GM23338 (cell line): ENCODE data around the gene ABL1. TPM values are rescaled to one million over a fixed set of nuclear protein-coding genes. Genes with fewer than 3 reads are reported as not detected.
A peak's percentile ranks its signal among the peaks of the same experiment; 100 is the strongest.

Source experiments
- ATAC-seq: fragments of 200-7000 bp; cut with Tn5 transposase; 3 replicates; pipeline ENCODE4 v1.9.1; 2020
- DNase-seq: peaks from one replicate; pipeline ENCODE4 v3.0.0-alpha.2; 2015; ENCODE audit warnings: low spot score
- H2AFZ ChIP-seq: fragments of 200-600 bp; sonication (generic); 2 replicates; pipeline ENCODE4 v1.8.0; 2016; ENCODE audit warnings: antibody characterized with exemption, mild to moderate bottlenecking, moderate library complexity
- H3F3A ChIP-seq: fragments of 200-600 bp; sonication (generic); replicated peaks from 2 replicates; pipeline ENCODE4 v1.8.0; 2017; ENCODE audit warnings: antibody characterized with exemption, mixed run types, low read depth
- H3K27ac ChIP-seq: fragments of 200-600 bp; sonication (generic); 2 replicates; pipeline ENCODE4 v1.6.1; 2016; ENCODE audit warnings: low read depth
- H3K27me3 ChIP-seq: fragments of 200-600 bp; sonication (generic); 2 replicates; pipeline ENCODE4 v1.8.0; 2016; ENCODE audit warnings: mild to moderate bottlenecking, mixed run types, moderate library complexity; ENCODE audit not compliant: insufficient read depth
- H3K36me3 ChIP-seq: fragments of 200-600 bp; sonication (generic); 2 replicates; pipeline ENCODE4 v1.8.0; 2016; ENCODE audit warnings: mild to moderate bottlenecking; ENCODE audit not compliant: insufficient read depth
- H3K4me1 ChIP-seq: fragments of 200-600 bp; sonication (generic); 2 replicates; pipeline ENCODE4 v1.8.0; 2016; ENCODE audit warnings: mild to moderate bottlenecking, moderate library complexity; ENCODE audit not compliant: insufficient read depth
- H3K4me2 ChIP-seq: fragments of 200-600 bp; sonication (generic); 2 replicates; pipeline ENCODE4 v1.7.1; 2017; ENCODE audit warnings: mixed run types
- H3K4me3 ChIP-seq: fragments of 200-600 bp; sonication (generic); 2 replicates; pipeline ENCODE4 v1.6.1; 2016; ENCODE audit warnings: mixed run types
- H3K79me2 ChIP-seq: fragments of 200-600 bp; sonication (generic); replicated peaks from 2 replicates; pipeline ENCODE4 v1.8.0; 2017; ENCODE audit warnings: mild to moderate bottlenecking; ENCODE audit not compliant: insufficient read depth
- H3K9me2 ChIP-seq: fragments of 200-600 bp; sonication (generic); 2 replicates; pipeline ENCODE4 v1.8.0; 2017; ENCODE audit not compliant: insufficient read depth
- H4K20me1 ChIP-seq: fragments of 200-600 bp; sonication (generic); replicated peaks from 2 replicates; pipeline ENCODE4 v1.8.0; 2017; ENCODE audit warnings: mild to moderate bottlenecking; ENCODE audit not compliant: insufficient read depth
- H3K27ac Mint-ChIP-seq: 2 replicates; pipeline ENCODE4 v1.8.0; 2020; ENCODE audit warnings: inconsistent platforms, mild to moderate bottlenecking, moderate library complexity, mixed read lengths
- H3K27me3 Mint-ChIP-seq: 3 replicates; pipeline ENCODE4 v1.8.0; 2022; ENCODE audit warnings: low read depth, mild to moderate bottlenecking, moderate library complexity, mixed read lengths, inconsistent platforms; ENCODE audit not compliant: insufficient read depth, poor library complexity
- H3K36me3 Mint-ChIP-seq: 3 replicates; pipeline ENCODE4 v1.8.0; 2021; ENCODE audit warnings: low read depth, mild to moderate bottlenecking, inconsistent platforms, moderate library complexity, mixed read lengths
- H3K4me1 Mint-ChIP-seq: 3 replicates; pipeline ENCODE4 v1.8.0; 2020; ENCODE audit warnings: mild to moderate bottlenecking, inconsistent platforms, mixed read lengths
- H3K4me3 Mint-ChIP-seq: 3 replicates; pipeline ENCODE4 v1.8.0; 2021; ENCODE audit warnings: moderate library complexity, mild to moderate bottlenecking, inconsistent platforms, mixed read lengths
- H3K9me3 Mint-ChIP-seq: 3 replicates; pipeline ENCODE4 v1.8.0; 2020; ENCODE audit warnings: moderate library complexity, mild to moderate bottlenecking, inconsistent platforms, mixed read lengths
- CREB1 ChIP-seq: fragments of 250-450 bp; sonication (Bioruptor Pico); IDR thresholded peaks from 2 replicates; pipeline ENCODE4 v1.5.0; 2020; ENCODE audit warnings: low read depth, mild to moderate bottlenecking, moderate library complexity
- EZH2 ChIP-seq: fragments of 200-600 bp; sonication (generic); IDR thresholded peaks from one replicate; pipeline ENCODE4 v1.8.0; 2017; ENCODE audit warnings: antibody characterized with exemption, mild to moderate bottlenecking, low read depth; ENCODE audit not compliant: unreplicated experiment
- EZH2phosphoT487 ChIP-seq: fragments of 200-600 bp; sonication (generic); IDR thresholded peaks from one replicate; pipeline ENCODE4 v1.8.1; 2018; ENCODE audit warnings: antibody characterized with exemption; ENCODE audit not compliant: unreplicated experiment
- JUNB ChIP-seq: IDR thresholded peaks from one replicate; pipeline ENCODE4 v1.6.1; 2016; ENCODE audit warnings: antibody characterized with exemption; ENCODE audit not compliant: unreplicated experiment
- NANOG ChIP-seq: IDR thresholded peaks from 2 replicates; pipeline ENCODE4 v1.6.1; 2016; ENCODE audit warnings: antibody characterized with exemption, borderline replicate concordance
- POLR2AphosphoS5 ChIP-seq: IDR thresholded peaks from 2 replicates; pipeline ENCODE4 v1.6.1; 2016; ENCODE audit warnings: antibody characterized with exemption, low read depth
- STAT1 ChIP-seq: IDR thresholded peaks from one replicate; pipeline ENCODE4 v1.6.1; 2016; ENCODE audit warnings: antibody characterized with exemption; ENCODE audit not compliant: unreplicated experiment
- ZNF114 ChIP-seq: fragments of 250-450 bp; sonication (Bioruptor Pico); IDR thresholded peaks from 2 replicates; pipeline ENCODE4 v1.5.0; 2020; ENCODE audit warnings: mild to moderate bottlenecking, moderate library complexity
- ZNF331 ChIP-seq: fragments of 250-450 bp; sonication (Bioruptor Pico); IDR thresholded peaks from 2 replicates; pipeline ENCODE4 v1.5.0; 2020; ENCODE audit warnings: low read depth, mild to moderate bottlenecking, moderate library complexity
- ZNF462 ChIP-seq: fragments of 250-450 bp; sonication (Bioruptor Pico); IDR thresholded peaks from 2 replicates; pipeline ENCODE4 v1.5.0; 2020; ENCODE audit warnings: mild to moderate bottlenecking, moderate library complexity
- polyA plus RNA-seq: library from polyadenylated mRNA; unstranded; fragments of >200 nt; fragmentation: Nextera tagmentation; extraction: Ambion mirVana; gene quantifications from 2 replicates; pipeline ENCODE4 v1.2.1, GENCODE V29; 2016
- total RNA-seq: library from RNA; depleted of rRNA; stranded (reverse); fragments of >200 nt; shearing (Covaris generic); gene quantifications from 2 replicates; pipeline ENCODE4 v1.2.3, GENCODE V29; 2014
- TF ChIP-seq, protein P1 (sequence below): IDR thresholded peaks from 2 replicates; pipeline ENCODE4 v1.6.1; 2016; ENCODE audit warnings: antibody characterized with exemption
- TF ChIP-seq, protein P2 (sequence below): IDR thresholded peaks from one replicate; pipeline ENCODE4 v1.6.1; 2018; ENCODE audit warnings: antibody characterized with exemption; ENCODE audit not compliant: unreplicated experiment

The ABL1 gene
- total and polyA plus RNA-seq, 2 experiments from 2014 or later = 20.7 to 85.1 TPM

- TF ChIP-seq EZH2phosphoT487 (no peak), POLR2AphosphoS5 (no peak), ZNF114 (CRISPR knock-in tag) (no peak)
- TF ChIP-seq, protein P1, sequence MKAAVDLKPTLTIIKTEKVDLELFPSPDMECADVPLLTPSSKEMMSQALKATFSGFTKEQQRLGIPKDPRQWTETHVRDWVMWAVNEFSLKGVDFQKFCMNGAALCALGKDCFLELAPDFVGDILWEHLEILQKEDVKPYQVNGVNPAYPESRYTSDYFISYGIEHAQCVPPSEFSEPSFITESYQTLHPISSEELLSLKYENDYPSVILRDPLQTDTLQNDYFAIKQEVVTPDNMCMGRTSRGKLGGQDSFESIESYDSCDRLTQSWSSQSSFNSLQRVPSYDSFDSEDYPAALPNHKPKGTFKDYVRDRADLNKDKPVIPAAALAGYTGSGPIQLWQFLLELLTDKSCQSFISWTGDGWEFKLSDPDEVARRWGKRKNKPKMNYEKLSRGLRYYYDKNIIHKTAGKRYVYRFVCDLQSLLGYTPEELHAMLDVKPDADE = no peak
Observed at GRCh38 chr9:130844044-130844451, 9.0 kb downstream of the ABL1 start (continued).

GRCh38 chr9:130845254-130845653 is 10.2 kb downstream of the ABL1 start:
- Histone ChIP-seq H4K20me1 (peaks cover 27% of the 10 kb centered on the region), H3K27me3 (no peaks in the 10 kb centered on the region), H3K79me2 (peaks cover 94% of the 10 kb centered on the region), H3K4me2 (peak overlapping the region; percentile 47; the same call in 1 of the 2 replicates), H2AFZ (no peak overlapping the region), H3K27ac (peak overlapping the region; percentile 80), H3K9me2 (no peaks in the 10 kb centered on the region), H3F3A (peaks cover 9% of the 10 kb centered on the region; the same call in 1 of the 2 replicates), H3K4me1 (peaks cover 76% of the 10 kb centered on the region), H3K4me3 (no peak overlapping the region), H3K36me3 (no peaks in the 10 kb centered on the region)
- DNase-seq (no peak), ATAC-seq (no peak)
- H3K4me1 Mint-ChIP-seq = peaks cover 70% of the 10 kb centered on the region
- H3K4me3 Mint-ChIP-seq = peak overlapping the region; percentile 7; the same call in 1 of the 3 replicates
- peaks cover 5% of the 10 kb centered on the region for H3K36me3 Mint-ChIP-seq
- H3K27me3 Mint-ChIP-seq = peaks cover 5% of the 10 kb centered on the region
- H3K27ac Mint-ChIP-seq = peak overlapping the region; percentile 90
- no peaks in the 10 kb centered on the region for H3K9me3 Mint-ChIP-seq
- TF ChIP-seq ZNF114 (CRISPR knock-in tag) = no peak
- no peak for TF ChIP-seq EZH2phosphoT487
- no peak for TF ChIP-seq EZH2
- TF ChIP-seq STAT1 = no peak
- no peak for TF ChIP-seq POLR2AphosphoS5
- TF ChIP-seq, protein P2, sequence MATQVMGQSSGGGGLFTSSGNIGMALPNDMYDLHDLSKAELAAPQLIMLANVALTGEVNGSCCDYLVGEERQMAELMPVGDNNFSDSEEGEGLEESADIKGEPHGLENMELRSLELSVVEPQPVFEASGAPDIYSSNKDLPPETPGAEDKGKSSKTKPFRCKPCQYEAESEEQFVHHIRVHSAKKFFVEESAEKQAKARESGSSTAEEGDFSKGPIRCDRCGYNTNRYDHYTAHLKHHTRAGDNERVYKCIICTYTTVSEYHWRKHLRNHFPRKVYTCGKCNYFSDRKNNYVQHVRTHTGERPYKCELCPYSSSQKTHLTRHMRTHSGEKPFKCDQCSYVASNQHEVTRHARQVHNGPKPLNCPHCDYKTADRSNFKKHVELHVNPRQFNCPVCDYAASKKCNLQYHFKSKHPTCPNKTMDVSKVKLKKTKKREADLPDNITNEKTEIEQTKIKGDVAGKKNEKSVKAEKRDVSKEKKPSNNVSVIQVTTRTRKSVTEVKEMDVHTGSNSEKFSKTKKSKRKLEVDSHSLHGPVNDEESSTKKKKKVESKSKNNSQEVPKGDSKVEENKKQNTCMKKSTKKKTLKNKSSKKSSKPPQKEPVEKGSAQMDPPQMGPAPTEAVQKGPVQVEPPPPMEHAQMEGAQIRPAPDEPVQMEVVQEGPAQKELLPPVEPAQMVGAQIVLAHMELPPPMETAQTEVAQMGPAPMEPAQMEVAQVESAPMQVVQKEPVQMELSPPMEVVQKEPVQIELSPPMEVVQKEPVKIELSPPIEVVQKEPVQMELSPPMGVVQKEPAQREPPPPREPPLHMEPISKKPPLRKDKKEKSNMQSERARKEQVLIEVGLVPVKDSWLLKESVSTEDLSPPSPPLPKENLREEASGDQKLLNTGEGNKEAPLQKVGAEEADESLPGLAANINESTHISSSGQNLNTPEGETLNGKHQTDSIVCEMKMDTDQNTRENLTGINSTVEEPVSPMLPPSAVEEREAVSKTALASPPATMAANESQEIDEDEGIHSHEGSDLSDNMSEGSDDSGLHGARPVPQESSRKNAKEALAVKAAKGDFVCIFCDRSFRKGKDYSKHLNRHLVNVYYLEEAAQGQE = no peak
- TF ChIP-seq CREB1 = no peak
- no peak for TF ChIP-seq JUNB
- TF ChIP-seq ZNF331 (CRISPR knock-in tag) = no peak
- TF ChIP-seq ZNF462 (CRISPR knock-in tag) = no peak
- TF ChIP-seq, protein P1 = no peak
- TF ChIP-seq NANOG = no peak
